ENCODE measurements around the gene ALDH16A1. TPM values are rescaled to one million over a fixed set of nuclear protein-coding genes. Genes with fewer than 3 reads are reported as not detected.

The ALDH16A1 gene
- total and polyA plus RNA-seq, 2 of the 8 experiments (the other 6 are each of a cell fraction or from before 2014, with no cell fraction given), result 30.5 to 34.3 TPM

DNA sequence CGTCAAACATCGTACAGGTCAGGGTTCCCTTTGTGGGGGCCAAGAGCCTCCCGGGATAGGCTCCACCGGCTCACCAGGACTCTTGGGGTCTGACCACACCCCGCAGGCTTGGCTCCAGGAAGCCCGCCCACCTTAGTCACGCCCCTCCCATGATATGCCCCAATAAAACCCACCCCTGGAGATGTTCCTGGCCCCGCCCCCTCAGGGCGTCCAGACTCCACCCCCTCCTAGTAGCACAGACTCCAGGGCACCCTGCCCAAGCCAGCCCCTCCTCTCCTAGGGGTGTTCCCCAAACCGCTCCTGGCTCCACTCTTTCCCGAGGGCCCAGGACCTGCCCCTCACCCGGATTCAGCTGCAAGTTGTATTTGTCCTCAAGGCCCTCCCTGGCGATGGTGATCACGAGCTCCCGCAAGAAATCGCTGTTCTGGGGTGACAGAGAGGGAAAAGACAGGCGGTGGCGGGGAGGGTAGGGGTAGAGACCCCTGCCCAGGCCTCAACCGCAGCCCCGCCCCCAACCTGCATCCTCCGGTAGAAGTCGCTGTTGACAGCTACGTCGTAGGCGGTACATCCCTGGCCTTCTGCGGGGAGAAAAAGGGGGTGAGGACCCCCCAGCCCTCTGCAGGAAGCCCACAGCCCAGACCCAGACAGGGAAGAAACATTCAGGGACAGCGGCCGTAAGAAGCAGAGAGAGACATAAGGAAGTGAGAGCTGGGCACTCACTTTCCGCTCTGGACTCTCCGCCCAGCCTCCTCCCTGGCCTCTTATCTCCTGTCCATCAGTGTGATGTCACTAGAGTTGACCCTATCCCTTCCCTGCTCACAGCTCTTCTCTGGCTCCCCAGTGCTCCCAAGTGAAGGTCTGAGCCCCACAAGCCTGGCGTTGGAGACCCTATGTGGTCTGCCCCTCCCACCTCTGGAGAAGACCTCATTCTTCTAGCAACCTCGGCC is 5.3 kb upstream of the ALDH16A1 start:
- H2BK15ac ChIP-seq (ENCODE audit: low read length), result no peak overlapping the region
- H4K91ac ChIP-seq (replicated peaks; ENCODE audit: insufficient read length, low read length), result no peak overlapping the region
- POLR2A ChIA-PET (ENCODE audit: partially characterized antibody), result interaction anchor here (0.6 to 2.3 kb wide), 14 partner anchors 11 to 237 kb away, joined by 3 to 11 read pairs (median 4); partner anchors contain the start of genes FLT3LG and RPS11
- H2AK5ac ChIP-seq (ENCODE audit: low read depth, low read length), result no peak overlapping the region
- H2BK5ac ChIP-seq (ENCODE audit: low read depth, low read length), result 0 out of 2 replicates have a peak overlapping the region, but pooled peaks have one; percentile 35
- H3K23ac ChIP-seq (ENCODE audit: insufficient read length), result no peak overlapping the region
- H4K8ac ChIP-seq (ENCODE audit: extremely low read depth, insufficient read depth, low read length), result peak overlapping the region; percentile 38
- H2AFZ ChIP-seq (ENCODE audit: low read length), result no peak overlapping the region
- no peak overlapping the region for H3K27ac ChIP-seq (ENCODE audit: low read depth, low read length)
- no peak overlapping the region for H3K14ac ChIP-seq (ENCODE audit: insufficient read length)
- no peak overlapping the region for H2BK12ac ChIP-seq (ENCODE audit: low read depth, low read length)
- peaks cover 0 to 14% of the 10 kb centered on the region in 2 experiments; a peak in 2 of 4 replicates for H3K79me2 ChIP-seq (ENCODE audit: control insufficient read depth in 1 of 2, insufficient read depth in 2 of 2, low read length in 2 of 2)
- H3K4me1 ChIP-seq (replicated peaks in 1 of 4; ENCODE audit: control insufficient read depth in 3 of 4, insufficient read depth in 4 of 4, low read length in 3 of 4), result peaks cover 0 to 14% (median 10%) of the 10 kb centered on the region in 4 experiments; a peak in 6 of 7 replicates
- no peak overlapping the region for H3K4me3 ChIP-seq (ENCODE audit: extremely low read depth in 1 of 4, insufficient read depth in 2 of 4, low read depth in 3 of 4, low read length in 4 of 4)
- H3K23me2 ChIP-seq (ENCODE audit: low read depth, low read length), result peaks cover 5% of the 10 kb centered on the region
- CTCF ChIA-PET (ENCODE audit: partially characterized antibody), result interaction anchor here (0.6 to 7.9 kb wide), 12 partner anchors 18 to 569 kb away, joined by 3 to 88 read pairs (median 3); no protein-coding TSS in a partner anchor
- FAIRE-seq (no peak), DNase-seq (ENCODE audit: low read depth in 1 of 2, low spot score in 2 of 2) (peak; percentile 75 to 92)
- peaks cover 9 to 15% of the 10 kb centered on the region in 2 experiments for H4K20me1 ChIP-seq (replicated peaks in 1 of 2; ENCODE audit: control insufficient read depth in 1 of 2, insufficient read depth in 2 of 2, low read length in 2 of 2)
- H3K9me3 ChIP-seq (ENCODE audit: insufficient read depth in 2 of 2, low read depth in 1 of 2, low read length in 1 of 2), result no peaks in the 10 kb centered on the region
- H3K56ac ChIP-seq (replicated peaks; ENCODE audit: insufficient read length, low read depth, low read length), result no peak overlapping the region
- WGBS, 2 experiments (ENCODE audit: extremely low coverage in 1 of 2, insufficient coverage in 1 of 2, insufficient read length in 1 of 2, insufficient replicate concordance in 2 of 2, low coverage in 1 of 2, low lambda C conversion rate in 2 of 2, missing lambda C conversion rate in 1 of 2), result 81% methylated on average over 28 of the region's 32 CpGs; no CpG with 5 or more reads in 1 of the 2 experiments
- H3K36me3 ChIP-seq (ENCODE audit: control insufficient read depth in 2 of 4, insufficient read depth in 4 of 4, low read length in 3 of 4), result peaks cover 11 to 17% (median 12%) of the 10 kb centered on the region in 4 experiments; a peak in 6 of 8 replicates
- no peak overlapping the region for H2BK120ac ChIP-seq (replicated peaks; ENCODE audit: low read depth, low read length)
- H3K79me1 ChIP-seq (ENCODE audit: low read depth, low read length), result peaks cover 2% of the 10 kb centered on the region
- no peak overlapping the region for H4K5ac ChIP-seq (ENCODE audit: insufficient read length, low read depth, low read length)
- peak overlapping the region in 1 of 4 experiments; percentile 4; a peak in 2 of 7 replicates for H3K9ac ChIP-seq (replicated peaks in 1 of 4; ENCODE audit: extremely low read depth in 1 of 4, low read depth in 3 of 4, low read length in 3 of 4)
- H2BK20ac ChIP-seq (ENCODE audit: low read length), result no peak overlapping the region
- H3K27me3 ChIP-seq (replicated peaks in 1 of 4; ENCODE audit: control insufficient read depth in 3 of 4, extremely low read depth in 1 of 4, insufficient read depth in 3 of 4, low read length in 3 of 4), result no peaks in the 10 kb centered on the region
- peak; percentile 48; the same call in 1 of the 2 replicates for TF ChIP-seq SP1 (IDR thresholded peaks at IDR 0.05; ENCODE audit: low read depth, low read length)
- TF ChIP-seq GABPA (IDR thresholded peaks at IDR 0.05; ENCODE audit: borderline replicate concordance, insufficient read depth, low read length), result no peak
- peak overlapping the region in 1 of 2 experiments; percentile 24; a peak in 2 of 4 replicates for H3K4me2 ChIP-seq (ENCODE audit: insufficient read depth in 1 of 2, low read depth in 2 of 2, low read length in 2 of 2)
- H3K18ac ChIP-seq (ENCODE audit: extremely low read depth, low read length), result no peak overlapping the region
- no peak overlapping the region for H3K4ac ChIP-seq (replicated peaks; ENCODE audit: insufficient read length, low read depth, low read length)

Measured in H1 (cell line).